Nephron progenitor cell (in vitro differentiated cells): ENCODE results near the gene RNF11.

Experiments
- DNase-seq: peaks from one replicate; pipeline ENCODE4 v3.0.0; 2021
- H3K27ac Mint-ChIP-seq: 2 replicates; pipeline ENCODE4 v1.8.0; 2021; ENCODE audit warnings: mild to moderate bottlenecking, moderate library complexity, mixed read lengths
- H3K27me3 Mint-ChIP-seq: 2 replicates; pipeline ENCODE4 v1.8.0; 2021; ENCODE audit warnings: mild to moderate bottlenecking, low read depth, mixed read lengths; ENCODE audit not compliant: poor library complexity
- H3K36me3 Mint-ChIP-seq: 2 replicates; pipeline ENCODE4 v1.8.0; 2021; ENCODE audit warnings: low read depth, mixed read lengths
- H3K4me1 Mint-ChIP-seq: 2 replicates; pipeline ENCODE4 v1.8.0; 2021; ENCODE audit warnings: mixed read lengths
- H3K4me3 Mint-ChIP-seq: 2 replicates; pipeline ENCODE4 v1.8.0; 2021; ENCODE audit warnings: mild to moderate bottlenecking, moderate library complexity, mixed read lengths
- H3K9me3 Mint-ChIP-seq: 2 replicates; pipeline ENCODE4 v1.8.0; 2021; ENCODE audit warnings: mild to moderate bottlenecking, moderate library complexity, mixed read lengths
- CTCF ChIP-seq: fragments of 200-600 bp; sonication (generic); IDR thresholded peaks from 2 replicates; pipeline ENCODE4 v1.5.0; 2021; ENCODE audit warnings: antibody characterized with exemption

Gene RNF11

GRCh38 chr1:51238034-51238403 is 1.9 kb downstream of the RNF11 start:
- H3K36me3 Mint-ChIP-seq: peaks cover 3% of the 10 kb centered on the region
- TF ChIP-seq CTCF: no peak
- peaks cover 10% of the 10 kb centered on the region for H3K27me3 Mint-ChIP-seq
- H3K4me3 Mint-ChIP-seq: no peak overlapping the region
- peak; percentile 35 for DNase-seq
- H3K9me3 Mint-ChIP-seq: no peaks in the 10 kb centered on the region
- peaks cover 20% of the 10 kb centered on the region for H3K4me1 Mint-ChIP-seq
- H3K27ac Mint-ChIP-seq: no peak overlapping the region

GRCh38 chr1:51240084-51240483 is 4.0 kb downstream of the RNF11 start:
- DNase-seq: no peak
- no peak for TF ChIP-seq CTCF
- H3K36me3 Mint-ChIP-seq: peaks cover 11% of the 10 kb centered on the region
- H3K4me3 Mint-ChIP-seq: peak overlapping the region; percentile 34
- peaks cover 15% of the 10 kb centered on the region for H3K4me1 Mint-ChIP-seq
- peaks cover under 1% of the 10 kb centered on the region for H3K27me3 Mint-ChIP-seq
- no peaks in the 10 kb centered on the region for H3K9me3 Mint-ChIP-seq
- peak overlapping the region; percentile 81 for H3K27ac Mint-ChIP-seq

- H3K4me3 Mint-ChIP-seq: no peak overlapping the region
- no peak for TF ChIP-seq CTCF
These were observed 5.0 kb downstream of the RNF11 start for GRCh38 chr1:51241119-51241518.

GRCh38 chr1:51242546-51242945 is 6.5 kb downstream of the RNF11 start:
- no peak for DNase-seq
- TF ChIP-seq CTCF: no peak
- Mint-ChIP-seq H3K36me3 (peaks cover 20% of the 10 kb centered on the region), H3K9me3 (no peaks in the 10 kb centered on the region), H3K27me3 (no peaks in the 10 kb centered on the region), H3K4me1 (peaks cover 6% of the 10 kb centered on the region), H3K27ac (no peak overlapping the region), H3K4me3 (no peak overlapping the region)

More at GRCh38 chr1:51241119-51241518, 5.0 kb downstream of the RNF11 start:
- DNase-seq: no peak
- Mint-ChIP-seq H3K4me1 (peaks cover 6% of the 10 kb centered on the region), H3K9me3 (no peaks in the 10 kb centered on the region), H3K27ac (no peak overlapping the region), H3K36me3 (peaks cover 16% of the 10 kb centered on the region), H3K27me3 (no peaks in the 10 kb centered on the region)

- no peak for TF ChIP-seq CTCF
- peak overlapping the region; percentile 73 for H3K27ac Mint-ChIP-seq
- no peaks in the 10 kb centered on the region for H3K27me3 Mint-ChIP-seq
These were observed 10.9 kb downstream of the RNF11 start for GRCh38 chr1:51247022-51247421.

GRCh38 chr1:51247499-51247898 is 11.4 kb downstream of the RNF11 start:
- no peak overlapping the region for H3K27ac Mint-ChIP-seq
- no peaks in the 10 kb centered on the region for H3K27me3 Mint-ChIP-seq
- H3K4me1 Mint-ChIP-seq: no peaks in the 10 kb centered on the region
- H3K4me3 Mint-ChIP-seq: no peak overlapping the region
- peaks cover 4% of the 10 kb centered on the region for H3K9me3 Mint-ChIP-seq
- no peak for TF ChIP-seq CTCF
- H3K36me3 Mint-ChIP-seq: peaks cover 37% of the 10 kb centered on the region
- DNase-seq: no peak

More at GRCh38 chr1:51247022-51247421, 10.9 kb downstream of the RNF11 start:
- DNase-seq: no peak
- Mint-ChIP-seq H3K4me3 (no peak overlapping the region), H3K9me3 (peaks cover under 1% of the 10 kb centered on the region), H3K4me1 (no peaks in the 10 kb centered on the region), H3K36me3 (peaks cover 32% of the 10 kb centered on the region)
